SK-N-MC (cell line): ENCODE results near the gene DNAH6.

ENCODE experiments used
- DNase-seq: peaks from one replicate; pipeline ENCODE4 v3.0.0-alpha.2; 2011; ENCODE audit warnings: low read depth, low spot score
- H3K27ac ChIP-seq: fragments of 200-600 bp; sonication (generic); 2 replicates; pipeline ENCODE4 v1.5.1; 2016; ENCODE audit warnings: mixed run types
- H3K36me3 ChIP-seq: fragments of 200-600 bp; sonication (generic); 2 replicates; pipeline ENCODE4 v1.6.1; 2017; ENCODE audit warnings: antibody characterized with exemption, low read length, mixed read lengths; ENCODE audit not compliant: insufficient read depth
- H3K4me3 ChIP-seq: fragments of 200-600 bp; sonication (generic); 2 replicates; pipeline ENCODE4 v1.5.1; 2016
- H3K9ac ChIP-seq: fragments of 200-600 bp; sonication (generic); 2 replicates; pipeline ENCODE4 v1.8.0; 2017; ENCODE audit warnings: mixed run types, mixed read lengths; ENCODE audit not compliant: insufficient read length
- H3K9me3 ChIP-seq: fragments of 200-600 bp; sonication (generic); 2 replicates; pipeline ENCODE4 v1.6.1; 2017; ENCODE audit warnings: low read depth, mild to moderate bottlenecking, antibody characterized with exemption, low read length, moderate library complexity, mixed read lengths
- EZH2 ChIP-seq: fragments of 200-600 bp; sonication (generic); IDR thresholded peaks from one replicate; pipeline ENCODE4 v1.6.1; 2017; ENCODE audit warnings: antibody characterized with exemption
- FOXP2 ChIP-seq: optimal IDR thresholded peaks from 2 replicates; pipeline ENCODE3; 2011; ENCODE audit warnings: mild to moderate bottlenecking, moderate library complexity; ENCODE audit not compliant: insufficient read depth; ENCODE audit errors: extremely low read length, control extremely low read depth
- POLR2AphosphoS5 ChIP-seq: IDR thresholded peaks from 2 replicates; pipeline ENCODE4 v1.6.1; 2012; ENCODE audit warnings: mild to moderate bottlenecking, low read depth, low read length, borderline replicate concordance

DNAH6 gene

DNA sequence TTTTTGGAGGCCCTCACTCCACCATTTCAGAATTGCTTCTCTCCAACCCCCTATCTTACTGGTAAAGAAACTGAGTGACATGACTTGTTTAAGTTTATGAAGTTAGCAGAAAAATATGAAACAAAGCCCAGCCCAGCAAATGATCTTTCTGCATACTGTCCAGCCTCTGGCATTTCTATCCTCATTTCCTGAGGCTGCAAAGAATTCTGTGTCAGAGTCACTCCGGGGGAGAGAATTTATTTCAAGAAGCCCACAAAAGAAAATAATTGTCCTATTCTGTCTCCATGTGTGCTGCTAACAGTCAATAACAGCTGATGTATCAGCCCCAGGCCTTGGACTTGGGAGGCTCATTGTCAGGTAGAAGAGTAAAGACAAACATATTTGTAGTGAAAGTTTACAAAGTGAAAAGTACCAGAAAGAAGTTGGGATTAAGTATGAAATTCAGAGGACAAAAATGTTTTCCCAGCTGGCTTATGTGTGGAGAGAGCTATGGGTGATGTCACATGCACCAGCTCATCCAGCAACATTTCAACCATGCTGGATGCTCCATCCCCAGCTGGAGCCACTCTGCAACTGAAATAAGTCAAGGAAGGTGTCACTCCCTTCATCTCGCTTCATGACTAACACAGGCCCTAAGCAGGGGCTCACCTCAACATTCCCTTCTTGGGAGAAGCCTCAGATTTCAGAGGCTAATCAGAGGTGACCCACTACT lies 322.3 kb downstream of the DNAH6 start:
- no peak for DNase-seq
- no peak overlapping the region for H3K9ac ChIP-seq
- no peaks in the 10 kb centered on the region for H3K36me3 ChIP-seq
- H3K9me3 ChIP-seq = no peaks in the 10 kb centered on the region
- no peak overlapping the region for H3K4me3 ChIP-seq
- H3K27ac ChIP-seq = no peak overlapping the region
- TF ChIP-seq EZH2 = no peak
- TF ChIP-seq POLR2AphosphoS5 = no peak
- no peak for TF ChIP-seq FOXP2

- no peak for DNase-seq
- H3K4me3 ChIP-seq = no peak overlapping the region
- H3K9me3 ChIP-seq = no peaks in the 10 kb centered on the region
- H3K27ac ChIP-seq = no peak overlapping the region
- no peak overlapping the region for H3K9ac ChIP-seq
- no peaks in the 10 kb centered on the region for H3K36me3 ChIP-seq
- TF ChIP-seq EZH2 (no peak), POLR2AphosphoS5 (no peak), FOXP2 (no peak)
Measured at GRCh38 chr2:84839851-84840250, 323.6 kb downstream of the DNAH6 start.

- no peak overlapping the region for H3K27ac ChIP-seq
- no peak for TF ChIP-seq FOXP2
- no peak for TF ChIP-seq EZH2
- no peak for TF ChIP-seq POLR2AphosphoS5
- H3K9ac ChIP-seq = no peak overlapping the region
- DNase-seq = no peak
- H3K36me3 ChIP-seq = no peaks in the 10 kb centered on the region
- H3K4me3 ChIP-seq = no peak overlapping the region
- H3K9me3 ChIP-seq = no peaks in the 10 kb centered on the region
Measured at GRCh38 chr2:84840306-84840705, 324.0 kb downstream of the DNAH6 start.

GRCh38 chr2:84841577-84841976 lies 325.3 kb downstream of the DNAH6 start:
- Histone ChIP-seq H3K36me3 (no peaks in the 10 kb centered on the region), H3K9ac (no peak overlapping the region), H3K27ac (no peak overlapping the region), H3K9me3 (no peaks in the 10 kb centered on the region), H3K4me3 (no peak overlapping the region)
- no peak for TF ChIP-seq FOXP2
- no peak for TF ChIP-seq POLR2AphosphoS5
- no peak for TF ChIP-seq EZH2
- no peak for DNase-seq

DNA sequence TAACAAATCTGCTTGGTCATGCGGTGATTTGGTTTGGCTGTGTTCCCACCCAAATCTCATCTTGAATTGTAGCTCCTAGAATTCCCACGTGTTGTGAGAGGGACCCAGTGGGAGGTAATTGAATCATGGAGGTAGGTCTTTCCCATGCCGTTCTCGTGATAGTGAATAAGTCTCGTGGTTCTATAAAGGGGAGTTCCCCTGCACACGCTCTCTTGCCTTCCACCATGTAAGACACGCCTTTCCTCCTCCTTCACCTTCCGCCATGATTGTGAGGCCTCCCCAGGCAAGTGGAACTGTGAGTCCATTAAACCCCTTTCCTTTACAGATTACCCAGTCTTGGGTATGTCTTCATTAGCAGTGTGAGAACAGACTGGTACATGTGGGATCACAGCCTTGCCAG lies 327.8 kb downstream of the DNAH6 start:
- no peak overlapping the region for H3K4me3 ChIP-seq
- no peaks in the 10 kb centered on the region for H3K9me3 ChIP-seq
- TF ChIP-seq EZH2 (no peak), FOXP2 (no peak), POLR2AphosphoS5 (no peak)
- DNase-seq = no peak
- H3K9ac ChIP-seq = no peak overlapping the region
- H3K27ac ChIP-seq = no peak overlapping the region
- no peaks in the 10 kb centered on the region for H3K36me3 ChIP-seq

GRCh38 chr2:84846041-84846663 lies 329.9 kb downstream of the DNAH6 start:
- H3K9me3 ChIP-seq = no peaks in the 10 kb centered on the region
- no peaks in the 10 kb centered on the region for H3K36me3 ChIP-seq
- H3K4me3 ChIP-seq = no peak overlapping the region
- DNase-seq = no peak
- no peak overlapping the region for H3K9ac ChIP-seq
- no peak overlapping the region for H3K27ac ChIP-seq
- TF ChIP-seq FOXP2 = no peak
- TF ChIP-seq POLR2AphosphoS5 = no peak
- no peak for TF ChIP-seq EZH2

GRCh38 chr2:84846741-84847142 lies 330.4 kb downstream of the DNAH6 start:
- Histone ChIP-seq H3K9ac (no peak overlapping the region), H3K36me3 (no peaks in the 10 kb centered on the region), H3K4me3 (no peak overlapping the region), H3K9me3 (no peaks in the 10 kb centered on the region), H3K27ac (no peak overlapping the region)
- no peak for DNase-seq
- no peak for TF ChIP-seq EZH2

GRCh38 chr2:84847326-84848050 lies 331.2 kb downstream of the DNAH6 start:
- no peak for TF ChIP-seq FOXP2
- no peak for TF ChIP-seq EZH2
- no peak for TF ChIP-seq POLR2AphosphoS5
- Histone ChIP-seq H3K9me3 (no peaks in the 10 kb centered on the region), H3K4me3 (no peak overlapping the region)

More at GRCh38 chr2:84847326-84848050, 331.2 kb downstream of the DNAH6 start:
- no peak overlapping the region for H3K9ac ChIP-seq
- H3K36me3 ChIP-seq = no peaks in the 10 kb centered on the region
- DNase-seq = no peak
- H3K27ac ChIP-seq = no peak overlapping the region
